Esophagus squamous epithelium (tissue), 5 donors: ENCODE data around the gene MGAT4C. TPM values are rescaled to one million over a fixed set of nuclear protein-coding genes. Genes with fewer than 3 reads are reported as not detected.

ENCODE experiments used
- DNase-seq: peaks from one replicate; lab custom pipeline; 2025; lab: John Stamatoyannopoulos, UW
- H3K27ac ChIP-seq, 4 donors: fragments of 200-600 bp; sonication (generic); one replicate each; pipeline ENCODE4 v1.5.1; 2016 to 2019; ENCODE audit warnings: mild to moderate bottlenecking in 1 of 4
- H3K27me3 ChIP-seq, 4 donors: fragments of 200-600 bp; sonication (generic); 1 replicate in 3 of 4; 2 replicates in 1 of 4; pipeline versions ENCODE4 v1.5.1 to v1.6.0; 2017 to 2021; ENCODE audit warnings: antibody characterized with exemption in 1 of 4
- H3K36me3 ChIP-seq, 3 donors: fragments of 200-600 bp; sonication (generic); one replicate each; pipeline ENCODE4 v1.5.1; 2016 to 2019
- H3K4me1 ChIP-seq, 3 donors: fragments of 200-600 bp; sonication (generic); one replicate each; pipeline ENCODE4 v1.5.1; 2017 to 2019
- H3K4me3 ChIP-seq, 4 donors: fragments of 200-600 bp; sonication (generic); 1 replicate in 3 of 4; 2 replicates in 1 of 4; pipeline ENCODE4 v1.5.1; 2016 to 2019; ENCODE audit warnings: mild to moderate bottlenecking in 2 of 4, moderate library complexity in 1 of 4
- H3K9me3 ChIP-seq, 3 donors: fragments of 200-600 bp; sonication (generic); one replicate each; pipeline ENCODE4 v1.5.1; 2016 to 2019
- POLR2A ChIP-seq, 4 donors: fragments of 450-650 bp; IDR thresholded peaks; one replicate each; pipeline ENCODE4 v1.6.1; 2017; ENCODE audit warnings: antibody characterized with exemption in 4 of 4, mild to moderate bottlenecking in 4 of 4, moderate library complexity in 3 of 4
- WGBS, 2 donors: methylation state at CpG; one replicate each; pipeline ENCODE4 v1.1.5; 2018; 5-methylcytosine and 5-hydroxymethylcytosine counted together
- intact Hi-C: fragments of 100-400 bp; cut with DNase I; formaldehyde crosslinking; loops from one replicate; pipeline ENCODE4 v1.15.0; 2022
- total RNA-seq, 4 donors: library from RNA; depleted of rRNA; stranded (reverse); fragments of >200 nt; gene quantifications; one replicate each; pipeline ENCODE4 v1.1.0, GENCODE V29; 2016
- TF ChIP-seq, protein P1 (sequence below), 6 experiments: fragments of 450-650 bp in 4 of 6; fragments of 200-600 bp in 2 of 6; sonication (generic) in 2 of 6; IDR thresholded peaks; one replicate each; pipeline ENCODE4 v1.5.1; 2016 to 2019; ENCODE audit warnings: antibody characterized with exemption in 6 of 6, mild to moderate bottlenecking in 4 of 6, moderate library complexity in 4 of 6
- donor health status: DM: yes; HTN: yes; CAD: no.

The MGAT4C gene
- total RNA-seq, 4 donors from 2014 or later, result under 0.01 TPM; not detected in 2

DNA sequence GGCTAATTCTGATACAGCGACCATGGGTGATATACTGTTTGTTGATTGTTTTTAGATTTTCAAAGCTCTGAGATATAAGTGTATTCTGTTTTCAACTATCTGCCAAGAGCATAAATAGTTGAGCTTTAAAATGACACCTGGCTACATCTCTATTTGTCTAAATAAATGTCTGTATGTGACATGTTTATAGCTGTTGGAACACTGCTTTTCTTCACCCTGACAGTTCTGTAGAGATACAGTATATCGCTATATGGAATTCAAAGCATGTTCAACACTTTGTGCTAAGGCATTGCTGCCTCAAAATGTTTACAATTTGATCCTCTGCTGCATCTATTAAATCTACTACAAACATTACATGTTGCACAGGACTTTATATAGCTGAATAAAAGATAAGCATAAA is 27.4 kb upstream of the MGAT4C start:
- no peak overlapping the region for H3K27ac ChIP-seq
- 57 to 60% methylated on average over 2 of the region's 2 CpGs for WGBS, 2 donors
- no peak for DNase-seq
- H3K36me3 ChIP-seq, result no peaks in the 10 kb centered on the region
- no peaks in the 10 kb centered on the region for H3K27me3 ChIP-seq
- H3K4me1 ChIP-seq, result no peaks in the 10 kb centered on the region
- TF ChIP-seq, protein P1, sequence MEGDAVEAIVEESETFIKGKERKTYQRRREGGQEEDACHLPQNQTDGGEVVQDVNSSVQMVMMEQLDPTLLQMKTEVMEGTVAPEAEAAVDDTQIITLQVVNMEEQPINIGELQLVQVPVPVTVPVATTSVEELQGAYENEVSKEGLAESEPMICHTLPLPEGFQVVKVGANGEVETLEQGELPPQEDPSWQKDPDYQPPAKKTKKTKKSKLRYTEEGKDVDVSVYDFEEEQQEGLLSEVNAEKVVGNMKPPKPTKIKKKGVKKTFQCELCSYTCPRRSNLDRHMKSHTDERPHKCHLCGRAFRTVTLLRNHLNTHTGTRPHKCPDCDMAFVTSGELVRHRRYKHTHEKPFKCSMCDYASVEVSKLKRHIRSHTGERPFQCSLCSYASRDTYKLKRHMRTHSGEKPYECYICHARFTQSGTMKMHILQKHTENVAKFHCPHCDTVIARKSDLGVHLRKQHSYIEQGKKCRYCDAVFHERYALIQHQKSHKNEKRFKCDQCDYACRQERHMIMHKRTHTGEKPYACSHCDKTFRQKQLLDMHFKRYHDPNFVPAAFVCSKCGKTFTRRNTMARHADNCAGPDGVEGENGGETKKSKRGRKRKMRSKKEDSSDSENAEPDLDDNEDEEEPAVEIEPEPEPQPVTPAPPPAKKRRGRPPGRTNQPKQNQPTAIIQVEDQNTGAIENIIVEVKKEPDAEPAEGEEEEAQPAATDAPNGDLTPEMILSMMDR (IDR thresholded peaks at IDR 0.05), result no peak
- TF ChIP-seq POLR2A (IDR thresholded peaks at IDR 0.05), result no peak
- no peak overlapping the region for H3K4me3 ChIP-seq
- H3K9me3 ChIP-seq, result no peaks in the 10 kb centered on the region
- intact Hi-C loops, result no loop called here

DNA sequence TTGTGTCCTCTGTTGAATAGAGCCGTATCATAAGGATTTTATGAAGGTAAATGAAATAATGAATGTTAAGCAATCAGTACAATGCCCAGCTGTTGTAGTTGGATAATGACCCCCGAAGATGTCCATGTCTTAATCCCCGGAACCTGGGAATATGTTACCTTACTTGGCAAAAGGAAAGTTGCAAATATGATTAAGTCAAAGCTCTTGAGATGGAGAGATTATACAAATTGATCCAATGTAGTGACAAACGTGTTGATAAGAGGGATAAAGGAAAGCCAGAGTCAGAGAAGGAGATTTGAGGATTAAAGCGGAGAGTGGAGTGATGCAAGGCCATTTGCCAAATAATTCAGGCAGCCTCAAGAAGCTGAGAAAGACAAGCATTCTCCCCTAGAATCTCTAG is 19.2 kb upstream of the MGAT4C start:
- Histone ChIP-seq H3K27ac (no peak overlapping the region), H3K27me3 (no peaks in the 10 kb centered on the region), H3K4me1 (no peaks in the 10 kb centered on the region), H3K36me3 (no peaks in the 10 kb centered on the region), H3K9me3 (no peaks in the 10 kb centered on the region), H3K4me3 (no peak overlapping the region)
- intact Hi-C loops, result no loop called here
- WGBS, 2 donors, result 78 to 79% methylated on average over 5 of the region's 5 CpGs
- TF ChIP-seq, protein P1 (IDR thresholded peaks at IDR 0.05), result no peak
- no peak for TF ChIP-seq POLR2A (IDR thresholded peaks at IDR 0.05)
- no peak for DNase-seq

DNA sequence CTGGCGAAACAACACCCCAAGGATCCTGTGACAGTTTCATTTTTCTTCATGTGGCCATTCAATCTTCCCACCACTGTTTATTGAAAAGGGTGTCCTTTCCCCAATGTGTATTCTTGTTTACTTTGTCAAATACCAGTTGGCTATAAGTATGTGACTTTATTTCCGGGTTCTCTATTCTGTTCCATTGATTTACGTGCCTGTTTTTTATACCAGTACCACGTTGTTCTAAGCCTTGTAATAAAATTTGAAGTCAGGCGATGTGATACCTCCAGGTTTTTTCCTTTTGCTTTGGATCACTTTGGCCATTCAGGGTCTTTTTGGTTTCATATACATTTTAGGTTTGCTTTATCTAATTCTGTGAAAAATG is 9.1 kb upstream of the MGAT4C start:
- Histone ChIP-seq H3K9me3 (no peaks in the 10 kb centered on the region), H3K36me3 (no peaks in the 10 kb centered on the region), H3K4me1 (peaks cover 0 to 18% (median 0%) of the 10 kb centered on the region in 3 donors), H3K27me3 (peaks cover 0 to 11% (median 0%) of the 10 kb centered on the region in 4 donors), H3K27ac (peak overlapping the region; percentile 1 to 81 (median 74)), H3K4me3 (peak overlapping the region; percentile 27 to 58 (median 44))
- 25 to 50% methylated on average over 5 of the region's 5 CpGs for WGBS, 2 donors
- TF ChIP-seq POLR2A (IDR thresholded peaks at IDR 0.05), result no peak
- TF ChIP-seq, protein P1 (IDR thresholded peaks at IDR 0.05), result no peak
- DNase-seq, result no peak
- intact Hi-C loops, result no loop called here

DNA sequence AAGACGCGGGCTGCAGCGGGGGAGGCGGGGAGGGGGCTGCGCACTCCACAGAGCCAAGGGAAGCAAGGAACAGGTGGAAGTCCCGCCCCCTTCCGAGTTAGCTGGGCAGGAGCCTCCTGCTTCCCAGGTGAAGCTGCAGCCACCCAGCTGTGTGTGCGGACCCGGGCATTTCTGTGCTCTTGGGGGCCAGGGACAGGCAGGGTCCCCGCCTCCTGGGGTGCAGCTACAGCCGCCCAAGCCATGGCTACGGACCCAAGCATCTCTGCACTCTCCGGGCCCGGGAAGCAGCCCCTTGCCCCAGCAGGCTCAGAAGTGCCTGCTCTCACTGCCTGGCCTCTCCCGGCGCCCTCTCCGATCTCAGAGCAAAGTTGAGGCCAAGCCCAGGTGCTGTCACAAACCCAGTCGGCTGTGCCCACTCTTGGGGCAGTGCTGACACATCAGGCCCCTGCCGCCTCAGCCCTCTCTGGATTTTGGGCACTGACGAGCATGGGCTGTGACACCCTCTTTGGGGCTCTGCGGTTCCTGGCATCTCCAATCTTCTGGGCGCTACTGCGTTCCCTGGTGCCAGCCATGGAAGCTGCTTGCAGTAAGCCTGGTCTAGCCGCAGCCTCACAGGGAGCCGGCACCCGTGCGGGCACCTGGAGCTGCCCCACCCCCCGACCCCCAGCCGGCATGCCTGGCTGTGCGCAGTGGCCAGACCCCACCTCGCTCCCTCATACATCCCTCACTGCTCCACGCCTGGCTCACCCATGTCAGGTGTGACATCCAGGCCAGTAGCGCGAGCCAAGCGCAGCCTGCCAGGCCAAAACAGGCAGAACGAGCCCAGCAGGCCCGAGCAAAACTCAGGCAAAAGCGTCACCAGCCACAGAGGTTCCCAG is 8.5 kb upstream of the MGAT4C start:
- Histone ChIP-seq H3K36me3 (no peaks in the 10 kb centered on the region), H3K4me3 (peak overlapping the region; percentile 27 to 58 (median 44)), H3K4me1 (peaks cover 0 to 18% (median 0%) of the 10 kb centered on the region in 3 donors), H3K27me3 (peaks cover 0 to 11% (median 0%) of the 10 kb centered on the region in 4 donors), H3K9me3 (no peaks in the 10 kb centered on the region), H3K27ac (peak overlapping the region; percentile 1 to 81 (median 74))
- WGBS, 2 donors, result 15 to 24% methylated on average over 5 to 9 of the region's 38 CpGs
- no peak for TF ChIP-seq POLR2A (IDR thresholded peaks at IDR 0.05)
- TF ChIP-seq, protein P1 (IDR thresholded peaks at IDR 0.05), result no peak
- intact Hi-C loops, result no loop called here
- DNase-seq, result no peak

DNA sequence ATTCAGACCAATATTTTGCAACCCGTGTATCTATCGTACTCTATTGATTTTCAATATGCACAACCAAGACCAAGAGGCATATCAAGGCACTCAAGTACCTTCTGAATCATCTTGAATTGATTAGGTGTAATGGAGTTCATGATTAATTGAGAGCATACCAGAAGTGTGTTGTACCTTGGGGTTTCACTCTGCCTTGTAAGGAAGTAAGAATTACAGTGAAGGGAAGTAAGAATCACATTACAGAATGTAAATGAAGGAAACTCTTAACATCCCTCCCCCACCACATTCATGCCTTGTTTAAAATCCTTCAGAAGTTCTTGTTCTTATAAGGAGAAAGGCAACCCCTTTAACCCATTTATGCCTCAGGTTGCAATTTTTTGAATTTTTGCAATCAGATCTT is 5.4 kb upstream of the MGAT4C start:
- Histone ChIP-seq H3K4me1 (peaks cover 0 to 18% (median 0%) of the 10 kb centered on the region in 3 donors), H3K27me3 (peaks cover 0 to 11% (median 0%) of the 10 kb centered on the region in 4 donors), H3K4me3 (no peak overlapping the region), H3K9me3 (no peaks in the 10 kb centered on the region), H3K27ac (no peak overlapping the region), H3K36me3 (no peaks in the 10 kb centered on the region)
- TF ChIP-seq, protein P1 (IDR thresholded peaks at IDR 0.05), result no peak
- TF ChIP-seq POLR2A (IDR thresholded peaks at IDR 0.05), result no peak
- WGBS, 2 donors, result 68 to 73% methylated on average over 2 of the region's 2 CpGs
- no peak for DNase-seq
- intact Hi-C loops, result no loop called here
